Activated T-cell treated with anti-CD3 and anti-CD28 coated beads, Interleukin-2, amount 50 U/mL, for 24 hours (primary cell): ENCODE measurements around the gene CEP192.

ENCODE experiments used
- DNase-seq: peaks from one replicate; pipeline ENCODE4 v3.0.0-alpha.2; 2020
- H3K27ac Mint-ChIP-seq: 2 replicates; pipeline ENCODE4 v1.8.0; 2020; ENCODE audit warnings: mild to moderate bottlenecking, mixed read lengths
- H3K27me3 Mint-ChIP-seq: 2 replicates; pipeline ENCODE4 v1.8.0; 2020; ENCODE audit warnings: mixed read lengths
- H3K36me3 Mint-ChIP-seq: 2 replicates; pipeline ENCODE4 v1.8.0; 2020; ENCODE audit warnings: low read depth, mixed read lengths
- H3K4me1 Mint-ChIP-seq: 2 replicates; pipeline ENCODE4 v1.8.0; 2020; ENCODE audit warnings: low read depth, mixed read lengths
- H3K4me3 Mint-ChIP-seq: 2 replicates; pipeline ENCODE4 v1.8.0; 2020; ENCODE audit warnings: mild to moderate bottlenecking, moderate library complexity, mixed read lengths
- H3K9me3 Mint-ChIP-seq: 2 replicates; pipeline ENCODE4 v1.8.0; 2020; ENCODE audit warnings: mixed read lengths

CEP192 gene

DNA sequence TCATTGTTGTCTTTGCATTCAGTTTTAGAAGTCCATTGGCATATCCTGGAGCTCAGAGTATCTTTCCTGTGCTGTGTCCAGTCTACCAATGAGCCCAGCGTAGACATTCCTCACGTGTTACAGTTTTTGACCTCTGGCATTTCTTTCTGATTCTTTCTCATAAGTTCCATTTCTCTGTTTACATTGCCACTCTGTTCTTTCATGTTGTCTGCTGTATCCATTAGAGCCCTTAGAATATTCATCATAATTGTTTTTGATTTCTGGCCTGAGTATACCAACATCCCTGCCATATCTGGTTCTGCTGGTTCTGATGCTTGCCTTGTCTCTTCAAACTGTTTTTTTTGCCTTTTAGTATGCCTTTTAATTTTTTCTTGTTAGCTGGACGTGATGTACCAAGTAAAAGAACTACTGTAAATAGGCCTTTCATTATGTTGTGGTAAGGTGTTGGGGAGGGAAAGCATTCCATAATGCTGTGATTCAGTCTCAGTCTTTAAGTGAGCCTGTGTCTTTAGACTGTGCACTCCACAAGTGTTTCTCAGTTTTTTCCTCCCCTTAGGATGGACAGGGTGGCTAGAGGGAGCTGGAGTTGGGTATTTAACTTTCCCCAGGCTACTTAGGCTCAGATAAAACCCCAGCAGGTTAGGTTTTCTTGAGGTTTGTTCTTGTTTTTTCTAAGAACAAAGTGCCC, 35.6 kb downstream of the CEP192 start:
- no peak overlapping the region for H3K4me3 Mint-ChIP-seq
- no peak overlapping the region for H3K27ac Mint-ChIP-seq
- peaks cover 10% of the 10 kb centered on the region for H3K4me1 Mint-ChIP-seq
- H3K9me3 Mint-ChIP-seq: no peaks in the 10 kb centered on the region
- no peak for DNase-seq
- H3K36me3 Mint-ChIP-seq: peaks cover 84% of the 10 kb centered on the region
- H3K27me3 Mint-ChIP-seq: no peaks in the 10 kb centered on the region

DNA sequence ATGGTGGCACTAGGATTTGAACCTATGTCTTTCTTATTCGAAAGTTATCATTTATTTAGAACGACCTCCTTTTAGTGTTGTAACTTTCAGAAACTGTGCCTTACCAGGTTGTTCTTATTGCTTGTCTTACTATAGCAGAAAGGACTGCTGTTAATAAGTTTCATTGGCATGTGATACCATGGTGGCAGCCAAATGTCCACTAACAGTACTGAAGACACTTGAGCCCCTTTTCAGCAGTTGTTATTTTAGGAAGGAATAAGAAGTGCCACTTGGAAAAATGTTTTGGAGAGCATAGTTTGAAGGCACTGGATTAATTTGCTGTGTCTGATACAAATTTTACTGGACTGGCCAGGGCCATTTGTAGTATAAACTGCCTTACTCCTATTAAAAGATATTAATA, 37.7 kb downstream of the CEP192 start:
- no peak overlapping the region for H3K27ac Mint-ChIP-seq
- H3K36me3 Mint-ChIP-seq: peaks cover 85% of the 10 kb centered on the region
- no peaks in the 10 kb centered on the region for H3K9me3 Mint-ChIP-seq
- no peak for DNase-seq
- H3K27me3 Mint-ChIP-seq: no peaks in the 10 kb centered on the region
- peaks cover 12% of the 10 kb centered on the region for H3K4me1 Mint-ChIP-seq
- H3K4me3 Mint-ChIP-seq: no peak overlapping the region

DNA sequence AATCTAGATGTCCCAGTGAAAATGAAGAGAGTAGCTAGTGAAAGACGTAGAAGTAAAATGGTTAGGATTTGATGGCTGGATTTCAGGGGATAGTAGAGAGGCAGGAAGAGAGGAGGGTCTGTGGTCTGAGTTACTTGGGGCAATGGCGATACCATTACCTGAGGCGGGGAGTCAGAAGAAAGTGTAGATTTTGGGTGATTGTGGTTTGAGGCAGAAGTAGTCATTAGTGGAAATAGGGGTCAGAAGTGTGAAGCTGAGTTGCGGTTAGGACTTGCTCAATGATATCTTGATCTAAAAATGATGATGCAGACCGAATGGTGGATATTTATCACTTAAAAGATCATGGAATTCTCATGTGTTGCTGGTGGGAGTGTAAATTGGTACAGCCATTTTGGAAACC, 41.0 kb downstream of the CEP192 start:
- no peak overlapping the region for H3K4me3 Mint-ChIP-seq
- H3K4me1 Mint-ChIP-seq: peaks cover 20% of the 10 kb centered on the region
- H3K36me3 Mint-ChIP-seq: peaks cover 87% of the 10 kb centered on the region
- H3K27me3 Mint-ChIP-seq: no peaks in the 10 kb centered on the region
- no peaks in the 10 kb centered on the region for H3K9me3 Mint-ChIP-seq
- H3K27ac Mint-ChIP-seq: peak overlapping the region; percentile 30
- no peak for DNase-seq

DNA sequence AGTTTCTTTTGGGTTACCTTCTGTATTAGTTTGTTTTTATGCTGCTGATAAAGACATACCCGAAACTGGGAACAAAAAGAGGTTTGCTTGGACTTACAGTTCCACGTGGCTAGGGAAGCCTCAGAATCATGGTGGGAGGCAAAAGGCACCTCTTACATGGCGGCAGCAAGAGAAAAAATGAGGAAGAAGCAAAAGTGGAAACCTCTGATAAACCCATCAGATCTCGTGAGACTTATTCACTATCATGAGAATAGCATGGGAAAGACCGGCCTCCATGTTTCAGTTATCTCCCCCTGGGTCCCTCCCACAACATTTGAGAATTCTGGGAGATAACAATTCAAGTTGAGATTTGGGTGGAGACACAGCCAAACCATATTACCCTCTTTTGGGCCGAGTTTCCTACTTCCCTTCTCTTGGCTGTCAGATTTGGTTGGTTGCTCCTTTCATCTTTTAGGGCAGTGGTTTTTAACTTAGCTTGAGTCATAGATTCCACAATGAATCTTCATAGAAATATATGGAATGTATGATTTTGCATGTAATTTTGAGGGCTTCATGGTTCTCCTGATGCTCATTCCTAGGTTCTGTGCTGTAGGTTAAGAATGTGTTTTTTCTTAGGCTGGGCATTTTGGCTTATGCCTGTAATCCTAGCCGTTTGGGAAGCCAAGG, 44.2 kb downstream of the CEP192 start:
- H3K4me3 Mint-ChIP-seq: no peak overlapping the region
- peaks cover 22% of the 10 kb centered on the region for H3K4me1 Mint-ChIP-seq
- peaks cover 88% of the 10 kb centered on the region for H3K36me3 Mint-ChIP-seq
- DNase-seq: no peak
- peak overlapping the region; percentile 4 for H3K27ac Mint-ChIP-seq
- no peaks in the 10 kb centered on the region for H3K27me3 Mint-ChIP-seq
- H3K9me3 Mint-ChIP-seq: no peaks in the 10 kb centered on the region

DNA sequence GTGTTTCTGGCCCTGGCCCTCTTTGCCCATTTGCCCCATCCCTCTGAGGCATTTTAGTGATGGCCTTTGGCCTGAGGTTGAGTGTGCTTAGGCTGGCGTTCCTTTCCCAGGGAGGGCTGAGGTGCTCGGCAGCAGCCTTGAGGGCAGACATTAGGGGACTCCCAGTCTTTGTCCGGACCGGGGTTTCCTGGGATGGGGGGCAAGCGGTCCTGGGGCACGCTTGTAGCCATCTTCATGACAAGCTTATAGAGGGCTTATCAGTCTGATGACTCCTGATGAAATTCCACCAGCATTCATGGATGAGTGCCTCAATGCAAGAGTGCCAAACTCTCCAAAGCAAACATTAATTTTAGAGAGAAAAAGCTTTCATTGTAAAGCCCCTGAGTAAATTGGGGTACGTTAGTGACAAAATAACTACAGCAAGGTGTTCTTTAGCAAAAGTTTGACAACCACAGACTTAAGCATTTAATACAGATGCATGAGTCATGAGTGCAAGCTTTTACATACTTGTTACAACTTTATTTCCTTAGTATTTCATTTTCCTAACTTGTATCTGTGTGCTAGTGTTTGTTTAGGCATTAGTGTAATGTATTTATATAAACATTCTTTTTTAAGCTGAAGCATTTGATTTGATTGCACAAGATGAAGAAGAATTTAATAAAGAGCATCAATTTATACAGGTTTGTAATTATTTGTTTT, 45.6 kb downstream of the CEP192 start:
- peaks cover 18% of the 10 kb centered on the region for H3K4me1 Mint-ChIP-seq
- no peak for DNase-seq
- no peaks in the 10 kb centered on the region for H3K9me3 Mint-ChIP-seq
- peaks cover 89% of the 10 kb centered on the region for H3K36me3 Mint-ChIP-seq
- no peaks in the 10 kb centered on the region for H3K27me3 Mint-ChIP-seq
- H3K27ac Mint-ChIP-seq: no peak overlapping the region
- H3K4me3 Mint-ChIP-seq: no peak overlapping the region

DNA sequence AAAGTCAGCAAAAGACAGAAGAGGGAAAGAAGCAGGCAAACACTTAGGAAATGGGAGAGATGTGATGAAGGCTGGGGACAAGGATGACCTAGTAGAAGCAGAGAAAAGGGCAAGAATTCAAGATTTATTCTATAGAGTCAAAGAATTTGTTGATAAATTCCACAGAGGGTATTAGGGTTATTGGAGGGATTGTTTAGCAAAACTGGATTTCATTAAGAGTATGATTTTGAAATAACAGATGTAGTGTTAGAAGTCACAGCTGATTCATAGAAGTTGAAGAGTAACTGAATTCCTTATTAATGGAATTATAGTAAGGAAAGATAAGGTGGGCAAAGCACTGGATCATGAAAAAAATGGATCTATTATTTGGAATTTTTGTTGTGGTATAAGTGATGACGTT, 48.6 kb downstream of the CEP192 start:
- H3K4me3 Mint-ChIP-seq: no peak overlapping the region
- no peaks in the 10 kb centered on the region for H3K27me3 Mint-ChIP-seq
- H3K4me1 Mint-ChIP-seq: peaks cover 16% of the 10 kb centered on the region
- no peaks in the 10 kb centered on the region for H3K9me3 Mint-ChIP-seq
- DNase-seq: no peak
- no peak overlapping the region for H3K27ac Mint-ChIP-seq
- H3K36me3 Mint-ChIP-seq: peaks cover 93% of the 10 kb centered on the region

DNA sequence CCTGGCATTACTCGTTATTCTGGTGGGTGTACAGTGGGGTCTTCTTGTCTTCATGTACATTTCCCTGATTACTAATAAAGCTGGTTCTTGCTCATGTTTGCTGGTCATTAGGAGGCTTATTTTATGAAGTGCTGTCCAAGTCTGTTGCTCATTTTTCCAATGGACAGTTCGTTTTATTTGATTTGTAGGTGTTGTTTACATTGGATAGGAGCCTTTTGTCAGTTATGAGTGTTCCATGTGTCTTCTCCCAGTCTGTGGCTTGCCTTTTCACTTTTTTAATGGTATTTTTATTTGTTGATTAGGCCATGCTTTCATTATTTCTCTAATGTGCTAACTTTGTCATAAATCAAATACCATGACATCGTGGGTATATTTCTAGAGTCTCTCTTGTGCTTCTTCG, 51.9 kb downstream of the CEP192 start:
- Mint-ChIP-seq H3K4me1 (peaks cover 14% of the 10 kb centered on the region), H3K9me3 (no peaks in the 10 kb centered on the region), H3K27me3 (no peaks in the 10 kb centered on the region), H3K27ac (no peak overlapping the region), H3K4me3 (no peak overlapping the region), H3K36me3 (peaks cover 96% of the 10 kb centered on the region)
- no peak for DNase-seq

DNA sequence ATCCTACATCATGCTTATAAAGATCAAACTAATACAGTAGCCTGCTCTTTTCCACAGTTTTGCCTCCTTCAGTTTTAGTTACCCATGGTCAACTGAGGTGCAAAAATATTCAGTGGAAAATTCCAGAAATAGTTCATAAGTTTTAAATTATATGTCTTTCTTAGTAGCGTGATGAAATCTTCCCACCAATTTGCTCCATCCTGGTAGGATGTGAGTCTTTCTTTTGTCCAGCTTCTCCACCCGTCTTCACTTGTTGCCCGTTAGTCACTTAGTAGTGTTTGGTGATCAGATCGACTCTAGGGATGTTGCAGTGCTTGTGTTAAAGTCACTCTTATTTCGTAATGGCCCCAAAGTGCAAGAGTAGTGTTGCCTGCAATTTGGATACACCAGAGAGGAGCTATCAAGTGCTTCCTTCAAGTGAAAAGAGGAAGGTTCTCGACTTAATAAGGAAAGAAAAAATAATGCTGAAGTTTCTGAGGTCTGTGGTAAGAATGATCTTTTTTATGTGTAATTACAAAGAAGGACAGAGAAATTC, 57.0 kb downstream of the CEP192 start:
- H3K27ac Mint-ChIP-seq: no peak overlapping the region
- DNase-seq: no peak
- peaks cover 33% of the 10 kb centered on the region for H3K4me1 Mint-ChIP-seq
- H3K27me3 Mint-ChIP-seq: no peaks in the 10 kb centered on the region
- H3K4me3 Mint-ChIP-seq: no peak overlapping the region
- H3K9me3 Mint-ChIP-seq: no peaks in the 10 kb centered on the region
- H3K36me3 Mint-ChIP-seq: peaks cover 98% of the 10 kb centered on the region

DNA sequence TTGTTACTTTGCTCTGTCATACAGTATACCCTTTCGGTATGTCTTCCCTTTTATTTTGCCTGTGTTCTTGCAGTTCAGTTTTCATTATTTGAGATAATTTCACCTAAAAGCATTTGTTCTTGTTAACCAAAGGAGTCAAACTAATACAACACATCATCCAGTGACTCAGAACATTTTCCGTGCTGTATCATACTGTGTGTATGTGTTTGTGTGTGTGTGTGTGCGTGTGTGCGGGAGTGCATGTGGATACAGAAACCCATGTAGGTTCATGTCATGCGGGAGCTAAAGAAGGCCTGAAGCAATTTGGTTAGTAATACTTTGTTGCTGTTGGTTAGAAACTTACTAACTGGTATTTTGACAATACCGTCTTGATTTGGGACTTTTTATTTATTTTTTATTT, 60.0 kb downstream of the CEP192 start:
- DNase-seq: no peak
- H3K9me3 Mint-ChIP-seq: no peaks in the 10 kb centered on the region
- H3K36me3 Mint-ChIP-seq: peaks cover 98% of the 10 kb centered on the region
- peaks cover 24% of the 10 kb centered on the region for H3K4me1 Mint-ChIP-seq
- no peaks in the 10 kb centered on the region for H3K27me3 Mint-ChIP-seq
- no peak overlapping the region for H3K4me3 Mint-ChIP-seq
- peak overlapping the region; percentile 34 for H3K27ac Mint-ChIP-seq

DNA sequence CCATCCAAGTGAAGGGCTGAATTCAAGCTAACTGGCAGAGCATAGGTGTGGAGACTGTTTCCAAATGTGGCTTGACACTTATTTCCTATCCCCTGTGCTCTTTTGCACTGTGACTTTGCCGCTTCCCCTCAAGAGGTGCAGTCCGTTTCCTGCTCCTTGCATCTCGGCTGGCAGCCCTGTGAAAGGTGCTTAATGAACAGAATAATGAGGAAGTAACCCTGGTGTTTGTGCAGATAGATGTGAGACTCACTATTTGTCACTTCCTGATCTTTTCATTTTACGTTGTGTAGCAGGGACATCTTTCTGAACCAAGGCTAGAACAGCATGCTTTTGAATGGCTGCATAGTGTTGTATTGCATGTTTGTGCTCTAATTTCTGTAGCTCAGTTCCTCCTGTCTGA, 60.8 kb downstream of the CEP192 start:
- peaks cover 24% of the 10 kb centered on the region for H3K4me1 Mint-ChIP-seq
- no peak overlapping the region for H3K4me3 Mint-ChIP-seq
- H3K9me3 Mint-ChIP-seq: no peaks in the 10 kb centered on the region
- H3K27ac Mint-ChIP-seq: peak overlapping the region; percentile 23
- no peaks in the 10 kb centered on the region for H3K27me3 Mint-ChIP-seq
- DNase-seq: no peak
- H3K36me3 Mint-ChIP-seq: peaks cover 98% of the 10 kb centered on the region

DNA sequence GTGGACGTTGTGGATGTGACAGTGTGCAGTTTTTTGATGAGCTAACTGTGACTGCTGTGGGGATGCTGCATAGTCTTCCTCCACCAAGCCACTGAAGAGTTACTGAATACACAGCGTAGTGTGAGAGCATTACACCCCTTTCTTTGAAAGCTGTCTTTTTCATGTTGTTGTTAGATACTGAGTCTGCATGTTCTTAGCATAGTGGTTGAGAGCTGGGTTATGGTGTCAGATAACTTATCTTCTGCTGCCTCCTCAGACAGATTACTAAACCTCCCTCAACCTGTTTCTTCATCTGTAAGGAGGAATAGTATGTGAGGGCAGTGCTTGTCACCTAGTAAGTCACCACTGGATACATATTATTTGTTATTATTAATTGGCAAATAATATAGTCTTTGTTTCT, 63.2 kb downstream of the CEP192 start:
- H3K4me3 Mint-ChIP-seq: no peak overlapping the region
- DNase-seq: no peak
- no peak overlapping the region for H3K27ac Mint-ChIP-seq
- no peaks in the 10 kb centered on the region for H3K27me3 Mint-ChIP-seq
- peaks cover 95% of the 10 kb centered on the region for H3K36me3 Mint-ChIP-seq
- H3K4me1 Mint-ChIP-seq: peaks cover 15% of the 10 kb centered on the region
- no peaks in the 10 kb centered on the region for H3K9me3 Mint-ChIP-seq

DNA sequence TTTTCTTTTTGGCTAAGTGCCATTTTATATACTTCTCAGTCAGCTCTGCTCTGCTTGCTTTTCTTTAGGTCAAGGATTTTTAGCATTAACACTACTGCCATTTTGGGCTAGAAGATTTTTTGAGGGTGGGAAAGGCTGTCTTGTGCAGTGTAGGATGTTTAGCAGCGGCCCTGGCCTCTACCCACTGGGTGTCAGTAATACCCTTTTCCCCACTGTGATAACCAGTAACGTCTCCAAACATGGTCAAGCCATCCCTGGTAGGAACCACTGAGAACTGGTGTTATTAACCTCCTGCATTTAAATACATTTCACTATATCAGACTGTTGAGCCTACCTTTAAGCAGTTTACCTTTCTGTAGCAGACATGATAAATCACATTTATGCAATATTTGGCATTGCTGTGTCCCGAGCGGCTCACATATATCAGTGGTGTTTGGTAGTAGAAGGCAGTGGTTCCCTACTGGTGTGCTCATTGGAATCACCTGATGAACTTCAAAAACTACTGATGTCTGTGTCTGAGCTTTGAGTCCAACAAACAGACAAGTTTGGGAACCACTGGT, 70.5 kb downstream of the CEP192 start:
- Mint-ChIP-seq H3K4me1 (peaks cover 11% of the 10 kb centered on the region), H3K36me3 (peaks cover 89% of the 10 kb centered on the region), H3K9me3 (no peaks in the 10 kb centered on the region), H3K4me3 (no peak overlapping the region), H3K27ac (no peak overlapping the region), H3K27me3 (no peaks in the 10 kb centered on the region)
- DNase-seq: no peak

DNA sequence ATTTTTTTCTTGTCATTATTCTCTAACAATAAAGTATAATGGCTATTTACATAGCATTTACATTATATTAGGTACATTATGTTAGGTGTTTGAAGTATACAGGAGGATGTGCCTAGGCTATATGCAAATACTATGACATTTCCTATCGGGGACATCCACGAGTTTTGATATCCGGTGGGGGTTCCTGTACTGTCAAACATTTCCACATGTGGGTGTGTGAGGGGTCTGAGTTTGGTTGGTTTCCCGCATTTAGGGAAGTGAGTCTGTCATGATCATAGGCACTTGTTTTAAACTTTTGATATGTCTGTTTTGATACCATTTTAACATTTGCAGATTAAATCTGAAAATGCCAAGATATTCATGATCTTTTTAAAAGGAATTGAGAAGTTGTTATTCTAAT, 76.0 kb downstream of the CEP192 start:
- no peaks in the 10 kb centered on the region for H3K27me3 Mint-ChIP-seq
- peaks cover 94% of the 10 kb centered on the region for H3K36me3 Mint-ChIP-seq
- H3K4me3 Mint-ChIP-seq: no peak overlapping the region
- H3K9me3 Mint-ChIP-seq: no peaks in the 10 kb centered on the region
- DNase-seq: no peak
- peaks cover 20% of the 10 kb centered on the region for H3K4me1 Mint-ChIP-seq
- H3K27ac Mint-ChIP-seq: peak overlapping the region; percentile 81

DNA sequence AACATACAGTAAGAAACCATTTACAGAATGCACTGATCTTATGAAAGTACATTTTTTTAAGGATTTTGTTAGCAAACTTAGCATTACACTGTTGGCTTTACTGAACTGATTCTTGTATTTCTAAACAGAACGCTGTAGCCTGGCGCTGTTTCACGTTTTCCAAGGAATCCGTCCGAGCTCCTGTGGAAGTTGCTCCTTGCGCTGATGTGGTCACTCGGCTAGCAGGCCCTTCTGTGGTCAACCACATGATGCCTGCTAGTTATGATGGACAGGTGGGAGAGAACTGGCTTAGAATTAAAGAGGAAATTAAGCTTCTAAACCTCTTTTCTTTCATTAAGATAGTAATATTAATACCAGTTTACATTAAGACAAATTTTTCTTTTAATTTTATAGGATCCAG, 76.8 kb downstream of the CEP192 start:
- no peaks in the 10 kb centered on the region for H3K27me3 Mint-ChIP-seq
- no peak for DNase-seq
- peaks cover 19% of the 10 kb centered on the region for H3K4me1 Mint-ChIP-seq
- H3K4me3 Mint-ChIP-seq: no peak overlapping the region
- peaks cover 96% of the 10 kb centered on the region for H3K36me3 Mint-ChIP-seq
- H3K9me3 Mint-ChIP-seq: no peaks in the 10 kb centered on the region
- H3K27ac Mint-ChIP-seq: peak overlapping the region; percentile 55

DNA sequence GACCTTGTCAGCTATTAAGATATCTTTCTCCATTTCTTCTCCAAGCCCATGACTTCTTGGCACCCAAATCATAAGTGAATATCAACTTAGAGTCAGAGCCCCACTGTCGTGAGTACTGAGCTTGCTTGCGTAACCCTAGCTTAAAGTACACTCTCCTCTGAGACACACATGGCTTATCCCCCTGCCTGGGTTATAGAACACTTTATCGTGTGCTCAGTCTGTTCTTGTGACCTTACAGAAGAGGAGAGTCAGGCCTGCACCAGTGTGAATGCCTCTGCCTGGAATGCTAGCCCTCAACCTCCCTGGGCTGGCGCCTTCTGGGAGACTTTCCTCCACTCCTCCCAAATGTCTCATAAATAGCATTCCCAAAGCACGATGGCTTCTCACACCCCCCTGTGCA, 79.3 kb downstream of the CEP192 start:
- Mint-ChIP-seq H3K27ac (no peak overlapping the region), H3K9me3 (no peaks in the 10 kb centered on the region), H3K4me3 (no peak overlapping the region), H3K27me3 (no peaks in the 10 kb centered on the region), H3K36me3 (peaks cover 99% of the 10 kb centered on the region), H3K4me1 (peaks cover 16% of the 10 kb centered on the region)
- no peak for DNase-seq
